ENCODE measurements around the gene SENP2. TPM values are rescaled to one million over a fixed set of nuclear protein-coding genes. Genes with fewer than 3 reads are reported as not detected.
A peak's percentile ranks its signal among the peaks of the same experiment; 100 is the strongest.
"Not testable (repeated sequence)": the region's sequence is repeated elsewhere in the genome, so short reads cannot be mapped to it uniquely, and the experiment has no call there.

SENP2 gene
- total RNA-seq, result 24.2 TPM

DNA sequence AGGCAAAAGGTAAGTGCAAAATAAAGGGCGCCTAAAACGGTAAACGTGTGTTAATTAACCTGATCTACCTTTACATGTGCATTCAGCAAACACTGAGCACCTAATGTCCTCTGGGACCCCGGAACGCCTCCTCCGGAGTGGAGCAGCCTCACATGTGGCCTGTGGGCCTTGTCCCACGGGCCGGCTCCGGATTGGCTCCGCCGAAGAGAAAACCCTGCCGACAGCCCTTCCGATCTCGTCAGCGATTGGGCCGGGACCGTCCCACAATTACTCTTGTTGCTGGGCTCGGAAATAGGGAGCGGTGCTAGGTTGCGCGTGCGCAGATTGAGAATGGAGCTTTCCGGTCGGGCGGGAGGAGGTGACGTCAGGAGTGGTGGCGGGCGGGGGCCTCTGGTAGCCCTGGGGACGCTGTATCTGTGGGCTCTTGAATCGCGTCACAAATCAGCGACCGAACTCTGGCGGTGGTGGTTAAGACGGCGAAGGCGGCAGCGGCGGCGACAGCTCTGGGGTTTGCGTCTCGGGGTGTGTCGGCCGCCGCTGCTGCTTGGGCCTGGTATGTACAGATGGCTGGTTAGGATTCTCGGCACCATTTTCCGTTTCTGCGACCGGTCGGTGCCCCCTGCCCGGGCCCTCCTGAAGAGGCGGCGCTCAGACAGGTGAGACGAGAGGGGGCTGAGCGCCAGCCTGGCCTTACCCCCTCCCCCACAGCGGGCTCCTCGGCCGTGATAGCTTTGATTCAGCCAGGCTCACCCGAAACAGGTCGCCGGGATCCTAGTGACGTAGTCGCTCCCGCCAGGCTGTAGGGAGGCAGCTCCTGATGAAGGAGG is at the start of gene SENP2:
TSS of gene SENP2 (plus strand) at position 437 of the 827 bp plus-strand sequence. CDS start at position 556, 119 bp downstream.
- peak; percentile 98 for ATAC-seq

DNA sequence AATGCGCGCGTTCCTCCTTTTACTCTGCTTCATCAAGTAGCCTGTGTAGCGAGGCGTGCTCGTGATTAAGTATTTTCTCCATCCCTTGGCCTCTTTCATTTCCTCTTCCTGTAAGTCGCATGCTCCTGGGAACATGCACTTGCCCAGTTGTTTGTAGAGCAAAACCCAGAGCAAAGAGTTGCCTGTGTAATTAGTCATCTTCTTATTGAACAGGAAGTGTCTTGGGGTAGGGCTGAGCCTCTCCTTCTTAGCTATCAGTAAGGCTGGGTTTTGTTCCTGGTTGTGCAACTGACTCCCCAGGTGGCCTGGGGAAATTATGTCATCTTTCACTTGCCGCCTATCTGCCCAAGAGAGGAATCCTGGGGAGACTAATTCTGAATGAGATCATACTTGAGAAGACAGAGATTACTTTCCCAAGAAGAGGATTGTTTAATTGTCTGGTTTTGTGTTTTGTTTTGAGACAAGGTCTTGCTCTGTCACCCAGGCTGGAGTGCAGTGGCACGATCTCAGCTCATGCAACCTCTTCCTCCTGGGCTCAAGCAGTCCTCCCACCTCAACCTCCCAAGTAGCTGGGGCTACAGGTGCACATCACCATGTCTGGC is 48.6 kb upstream of the SENP2 start:
- ATAC-seq, result peak; percentile 100

GRCh38 chr3:185539934-185540333 is 46.2 kb upstream of the SENP2 start:
- no peak for ATAC-seq

DNA sequence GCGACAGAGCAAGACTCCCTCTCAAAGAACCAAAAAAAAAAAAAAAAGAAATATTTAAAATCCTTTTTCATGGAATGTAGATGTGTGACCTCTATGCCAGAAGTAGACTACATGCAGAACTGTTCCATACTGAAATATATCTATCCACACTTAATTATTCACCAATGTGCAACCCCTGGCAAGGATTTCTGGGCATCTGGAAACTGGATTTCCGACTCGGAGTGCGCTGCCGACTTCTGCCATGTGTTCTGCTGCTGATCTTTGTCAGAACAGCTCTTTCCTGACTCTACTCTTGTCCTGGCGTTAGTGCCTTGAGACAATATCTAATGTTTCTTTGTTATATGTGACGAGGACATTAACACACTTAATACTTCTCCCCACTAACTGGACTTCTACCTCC is 45.4 kb upstream of the SENP2 start:
- no peak for ATAC-seq

GRCh38 chr3:185549122-185549521 is 37.0 kb upstream of the SENP2 start:
- ATAC-seq, result peak; percentile 59

DNA sequence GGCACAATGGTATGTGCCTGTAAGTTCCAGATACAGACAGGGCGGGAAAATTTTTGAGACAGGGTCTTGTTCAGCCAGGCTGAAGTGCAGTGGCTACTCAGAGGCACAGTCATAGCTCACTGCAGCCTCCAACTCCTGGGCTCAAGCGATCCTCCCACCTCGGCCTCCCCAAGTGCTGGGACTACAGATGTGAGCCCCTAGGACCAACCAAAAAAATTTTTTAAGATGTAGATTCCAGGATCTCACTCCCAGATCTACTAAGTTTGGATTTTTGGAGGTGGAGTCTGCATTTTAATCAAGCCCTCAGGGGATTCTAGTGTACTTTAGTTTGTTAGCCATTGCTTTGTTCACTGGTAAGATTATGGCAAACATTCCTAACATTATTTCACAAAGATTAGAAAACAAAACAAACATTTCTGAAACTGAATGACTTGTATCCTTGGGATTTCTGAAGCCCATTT is 36.4 kb upstream of the SENP2 start:
- no peak for ATAC-seq

DNA sequence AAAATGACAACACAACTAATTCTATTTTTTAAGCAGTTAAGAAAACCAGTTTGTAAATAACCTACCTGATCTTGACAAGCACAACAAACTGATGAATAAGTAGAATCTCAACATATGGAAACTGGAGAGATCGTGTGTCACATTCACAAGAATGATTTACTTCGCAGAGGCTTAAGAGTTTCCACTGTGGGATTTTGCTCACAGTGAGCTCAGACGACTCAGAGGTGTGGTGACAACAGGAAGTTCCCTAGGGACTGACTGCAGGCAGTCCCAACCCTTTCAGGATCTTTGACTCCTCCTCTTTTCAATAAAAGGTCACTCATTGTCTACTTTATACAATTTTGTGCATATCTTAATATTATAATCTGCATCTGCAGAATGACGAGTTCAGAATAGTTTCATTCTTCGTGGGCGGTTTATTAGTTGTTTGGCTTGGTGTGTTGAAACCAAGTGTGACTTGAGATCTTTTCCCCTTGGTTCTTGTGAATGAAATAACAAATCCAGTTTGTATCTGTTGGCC is 33.7 kb upstream of the SENP2 start, which contains the start of gene LIPH:
TSS of gene LIPH (minus strand) at position 231 of the 520 bp plus-strand sequence. CDS start at position 114, 117 bp downstream.
- peak; percentile 91 for ATAC-seq

GRCh38 chr3:185555101-185555501 is 31.0 kb upstream of the SENP2 start:
- ATAC-seq, result no peak

- ATAC-seq, result no peak
Observed at GRCh38 chr3:185555860-185556347, 30.2 kb upstream of the SENP2 start.

DNA sequence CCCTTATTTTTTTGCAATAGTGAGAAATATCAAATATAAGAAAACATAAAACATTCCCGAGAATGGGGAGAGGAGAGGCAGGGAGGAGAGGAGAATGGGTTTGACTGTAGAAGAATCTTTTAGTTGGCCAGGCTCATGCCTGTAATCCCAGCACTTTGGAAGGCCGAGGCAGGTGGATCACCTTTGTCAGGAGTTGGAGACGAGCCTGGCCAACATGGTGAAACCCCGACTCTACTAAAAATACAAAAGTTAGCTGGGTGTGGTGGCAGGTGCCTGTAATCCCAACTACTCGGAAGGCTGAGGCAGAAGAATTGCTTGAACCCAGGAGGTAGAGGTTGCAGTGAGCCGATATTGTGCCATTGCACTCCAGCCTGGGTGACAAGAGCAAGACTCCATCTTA is 29.5 kb upstream of the SENP2 start:
- ATAC-seq, result not testable (repeated sequence)

DNA sequence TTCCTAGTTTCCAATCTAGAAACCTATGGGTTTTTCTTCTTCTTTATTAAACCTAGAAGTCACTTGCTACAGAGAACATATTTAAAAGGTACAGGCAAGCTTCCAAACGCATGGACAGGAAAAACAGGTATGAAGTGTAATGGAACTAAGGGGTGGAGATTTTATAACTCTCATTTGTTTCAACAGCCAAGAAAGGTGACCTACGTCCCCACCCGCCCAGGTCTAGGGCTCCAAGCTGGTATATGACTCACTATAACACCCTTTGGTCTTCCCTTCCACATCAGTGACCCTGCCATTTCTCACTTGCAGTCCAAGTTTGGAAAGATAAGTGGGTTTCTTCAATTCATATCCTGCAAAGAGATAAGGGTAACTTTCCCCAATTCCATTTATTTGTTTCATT is 27.7 kb upstream of the SENP2 start:
- ATAC-seq, result peak; percentile 98

DNA sequence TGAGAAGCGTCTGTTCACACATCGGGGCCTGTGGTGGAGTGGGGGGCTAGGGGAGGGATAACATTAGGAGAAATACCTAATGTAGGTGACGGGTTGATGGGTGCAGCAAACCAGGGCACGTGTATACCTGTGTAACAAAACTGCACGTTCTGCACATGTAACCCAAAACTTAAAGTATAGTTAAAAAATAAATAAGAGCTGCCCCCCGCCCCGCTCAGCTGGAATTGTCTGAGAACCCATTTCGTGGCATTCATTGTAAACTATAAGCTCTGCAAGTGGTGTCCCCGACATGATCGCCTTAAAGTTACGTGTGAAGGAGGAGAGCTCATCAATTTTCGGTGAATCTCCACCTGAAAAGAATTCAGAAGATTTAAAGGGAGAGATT is 26.4 kb upstream of the SENP2 start:
- no peak for ATAC-seq

- no peak for ATAC-seq
Observed at GRCh38 chr3:185560676-185561075, 25.4 kb upstream of the SENP2 start.

GRCh38 chr3:185561374-185561943 is 24.6 kb upstream of the SENP2 start:
- no peak for ATAC-seq

DNA sequence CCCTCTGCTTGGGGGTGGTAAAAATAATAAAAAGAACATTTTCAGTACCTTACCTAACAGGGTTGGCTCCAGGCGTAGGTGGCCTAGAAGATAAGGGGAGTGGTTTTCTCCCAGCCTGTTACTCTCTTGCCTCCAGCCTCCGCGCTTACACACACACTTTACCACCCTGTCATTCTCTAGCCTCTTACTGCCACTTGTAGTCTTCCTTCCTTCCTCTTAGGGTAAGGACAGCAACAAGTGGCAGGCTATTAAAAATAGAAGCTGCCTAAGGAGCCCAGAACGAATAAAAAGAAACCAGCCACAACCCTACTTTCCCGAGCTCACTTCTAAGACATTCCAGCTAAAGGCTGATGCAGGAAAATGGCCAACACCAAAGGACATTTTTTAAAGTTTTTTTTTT is 24.1 kb upstream of the SENP2 start:
- no peak for ATAC-seq

- no peak for ATAC-seq
Observed at GRCh38 chr3:185572183-185572582, 13.9 kb upstream of the SENP2 start.

GRCh38 chr3:185575108-185575869 is 10.8 kb upstream of the SENP2 start:
- ATAC-seq, result peak; percentile 62

DNA sequence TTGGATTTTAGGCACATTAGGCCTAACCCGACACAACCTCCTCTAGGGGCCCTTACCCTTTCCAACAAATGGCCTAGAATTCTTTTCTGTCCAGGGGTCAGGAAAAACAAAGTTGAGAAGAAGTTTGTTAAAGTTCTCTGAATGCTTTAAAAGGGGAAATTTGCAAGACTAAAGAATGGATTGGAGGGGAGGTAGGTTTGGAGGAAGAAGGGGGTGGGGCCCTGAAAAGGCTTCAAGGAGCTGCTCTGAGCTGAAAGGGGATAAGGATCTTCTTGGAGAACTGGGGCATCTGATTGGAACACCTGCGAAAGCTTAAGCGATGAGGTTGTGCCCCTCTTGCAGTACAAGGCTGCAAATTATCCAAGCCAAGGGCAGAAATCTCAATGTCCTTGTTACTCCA is 3.9 kb upstream of the SENP2 start:
- ATAC-seq, result no peak

DNA sequence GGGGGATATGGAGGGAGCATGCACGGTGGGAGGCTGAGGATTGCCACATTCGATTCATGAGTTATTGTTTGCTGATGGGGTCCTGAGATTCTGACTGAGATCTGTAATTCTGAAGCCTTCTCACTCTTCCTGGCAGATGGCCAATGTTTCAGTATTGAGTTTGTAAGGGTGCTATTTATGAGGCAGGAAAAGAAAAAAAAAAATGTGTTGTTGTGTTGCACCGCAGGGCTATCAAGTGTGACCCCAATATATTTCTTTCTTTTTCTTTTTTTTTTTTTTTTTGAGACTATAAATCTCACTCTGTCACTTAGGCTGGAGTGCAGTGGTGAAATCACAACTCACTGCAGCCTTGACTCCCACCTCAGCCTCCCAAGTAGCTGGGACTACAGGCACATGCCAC is 3.2 kb upstream of the SENP2 start:
- no peak for ATAC-seq

GRCh38 chr3:185583925-185584324 is 2.2 kb upstream of the SENP2 start:
- ATAC-seq, result no peak

GRCh38 chr3:185584686-185585085 is 1.4 kb upstream of the SENP2 start:
- ATAC-seq, result no peak

GRCh38 chr3:185585518-185585858 is 607 bp upstream of the SENP2 start:
- no peak for ATAC-seq

DNA sequence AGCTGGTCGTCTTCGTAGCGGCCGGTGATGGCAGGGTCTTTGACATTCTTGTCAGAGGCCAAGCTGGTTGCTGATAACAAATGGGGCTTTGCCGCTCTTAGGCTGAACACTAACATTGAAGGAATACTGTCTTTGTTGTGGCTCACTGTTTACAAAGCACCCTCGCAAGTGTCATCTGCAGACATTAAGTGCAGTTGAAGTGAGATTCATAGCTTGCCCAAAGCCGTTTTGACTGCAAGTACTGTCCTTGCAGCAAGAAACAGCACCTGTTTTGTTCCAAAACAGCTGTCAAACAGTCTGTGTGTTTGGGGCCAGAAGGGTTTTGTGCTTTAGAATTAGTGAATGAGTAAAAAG is 568 bp downstream of the SENP2 start:
- no peak for ATAC-seq
